GM18951 (cell line): ENCODE measurements around the gene BLTP2.
"Not testable (repeated sequence)": the region's sequence is repeated elsewhere in the genome, so short reads cannot be mapped to it uniquely, and the experiment has no call there.

Experiments
- POLR2A ChIP-seq: IDR thresholded peaks from 4 replicates; pipeline ENCODE4 v1.6.1; 2011; ENCODE audit warnings: mild to moderate bottlenecking; ENCODE audit not compliant: insufficient read length, insufficient read depth; ENCODE audit errors: extremely low read depth
- in situ Hi-C: fragments of 300-500 bp; cut with MboI; formaldehyde crosslinking; loops from one replicate; pipeline ENCODE4 v1.12.0; 2022; ENCODE audit warnings: low sequenced_read_pairs, mixed read lengths, inconsistent platforms; ENCODE audit not compliant: unreplicated experiment

Gene BLTP2

GRCh38 chr17:28634206-28634865 lies 10.6 kb downstream of the BLTP2 start:
- TF ChIP-seq POLR2A, result no peak
- in situ Hi-C loops, result no loop called here

- no peak for TF ChIP-seq POLR2A
- in situ Hi-C loops, result no loop called here
Observed at GRCh38 chr17:28626818-28627217, 18.1 kb downstream of the BLTP2 start.

- in situ Hi-C loops, result no loop called here
- no peak for TF ChIP-seq POLR2A
Observed at GRCh38 chr17:28624148-28624547, 20.8 kb downstream of the BLTP2 start.

GRCh38 chr17:28623696-28624095 lies 21.3 kb downstream of the BLTP2 start:
- in situ Hi-C loops, result no loop called here
- no peak for TF ChIP-seq POLR2A

- TF ChIP-seq POLR2A, result no peak
- in situ Hi-C loops, result no loop called here
Observed at GRCh38 chr17:28622186-28622585, 22.8 kb downstream of the BLTP2 start.

- TF ChIP-seq POLR2A, result no peak
- in situ Hi-C loops, result no loop called here
Observed at GRCh38 chr17:28620010-28620409, 24.9 kb downstream of the BLTP2 start.

- TF ChIP-seq POLR2A, result no peak
- in situ Hi-C loops, result no loop called here
Observed at GRCh38 chr17:28618464-28618863, 26.5 kb downstream of the BLTP2 start.

- no peak for TF ChIP-seq POLR2A
- in situ Hi-C loops, result no loop called here
Observed at GRCh38 chr17:28616281-28616680, 28.7 kb downstream of the BLTP2 start.

GRCh38 chr17:28615260-28615940 lies 29.6 kb downstream of the BLTP2 start:
- no peak for TF ChIP-seq POLR2A
- in situ Hi-C loops, result no loop called here

GRCh38 chr17:28613931-28614381 lies 31.0 kb downstream of the BLTP2 start, which contains the start of gene RSKR:
Gene RSKR, minus strand, starts transcription at chr17:28614185. Its CDS starts 24 bp downstream, at chr17:28614161.
- TF ChIP-seq POLR2A, result no peak
- in situ Hi-C loops, result no loop called here

GRCh38 chr17:28612936-28613872 lies 31.8 kb downstream of the BLTP2 start:
- in situ Hi-C loops, result no loop called here
- TF ChIP-seq POLR2A, result peak; percentile 20

GRCh38 chr17:28612531-28612930 lies 32.4 kb downstream of the BLTP2 start:
- no peak for TF ChIP-seq POLR2A
- in situ Hi-C loops, result no loop called here

GRCh38 chr17:28610376-28610775 lies 34.6 kb downstream of the BLTP2 start:
- in situ Hi-C loops, result no loop called here
- TF ChIP-seq POLR2A, result no peak

GRCh38 chr17:28604031-28604430 lies 40.9 kb downstream of the BLTP2 start:
- in situ Hi-C loops, result not testable (repeated sequence)
